B cell (primary cell): ENCODE data around the gene TPI1. TPM values are rescaled to one million over a fixed set of nuclear protein-coding genes. Genes with fewer than 3 reads are reported as not detected.

Source experiments
- ATAC-seq: fragments of 200-7000 bp; cut with Tn5 transposase; one replicate; pipeline ENCODE4 v1.10.0; 2021; ENCODE audit warnings: low read depth, mild to moderate bottlenecking, moderate number of reproducible peaks, moderate library complexity
- CTCF ChIA-PET: fragments of 350-600 bp; sonication (Branson Sonifier 250); formaldehyde crosslinking; loops from one replicate; lab custom pipeline; 2021; ENCODE audit warnings: antibody characterized with exemption, inconsistent platforms; lab: Charles Lee
- POLR2A ChIA-PET: fragments of 350-600 bp; sonication (Branson Sonifier 250); formaldehyde crosslinking; loops from one replicate; lab custom pipeline; 2021; ENCODE audit warnings: antibody characterized with exemption; lab: Charles Lee
- DNase-seq: peaks from one replicate; pipeline ENCODE4 v3.0.0; 2013
- H2AFZ ChIP-seq: 2 replicates; pipeline ENCODE4 v1.6.1; 2012; ENCODE audit warnings: mild to moderate bottlenecking, low read depth, low read length; ENCODE audit not compliant: insufficient read depth, poor library complexity, severe bottlenecking
- H3K27ac ChIP-seq, 2 donors: 1 replicate in 1 of 2; 2 replicates in 1 of 2; pipeline ENCODE4 v1.5.1; 2012 to 2013; ENCODE audit warnings: low read length in 2 of 2, mild to moderate bottlenecking in 2 of 2, moderate library complexity in 1 of 2
- H3K27me3 ChIP-seq, 4 experiments: fragments of 200-600 bp in 1 of 4; sonication (generic) in 1 of 4; replicated peaks in 1 of 4; 1 replicate in 2 of 4; 2 replicates in 2 of 4; pipeline versions ENCODE4 v1.6.1 to v1.7.0; 2013 to 2016; ENCODE audit warnings: low read length in 3 of 4, mild to moderate bottlenecking in 2 of 4, mixed read lengths in 1 of 4, moderate library complexity in 1 of 4; ENCODE audit not compliant: insufficient read depth in 4 of 4, control insufficient read depth in 3 of 4; ENCODE audit errors: control extremely low read depth in 1 of 4
- H3K36me3 ChIP-seq, 2 experiments: replicated peaks in 1 of 2; 1 replicate in 1 of 2; 2 replicates in 1 of 2; pipeline versions ENCODE4 v1.6.1 to v1.7.1; 2013; ENCODE audit warnings: low read length in 1 of 2; ENCODE audit not compliant: insufficient read depth in 2 of 2, control insufficient read depth in 1 of 2; ENCODE audit errors: control extremely low read depth in 1 of 2, extremely low read depth in 1 of 2
- H3K4me1 ChIP-seq, 2 donors: fragments of 200-600 bp in 1 of 2; sonication (generic) in 1 of 2; 1 replicate in 1 of 2; 2 replicates in 1 of 2; pipeline versions ENCODE4 v1.5.1 to v1.6.1; 2013 to 2017; ENCODE audit warnings: low read length in 2 of 2; ENCODE audit not compliant: control insufficient read depth in 2 of 2, insufficient read depth in 2 of 2
- H3K4me2 ChIP-seq: replicated peaks from 2 replicates; pipeline ENCODE3; 2012; ENCODE audit warnings: mild to moderate bottlenecking, low read depth, low read length; ENCODE audit not compliant: poor library complexity, severe bottlenecking
- H3K4me3 ChIP-seq, 5 experiments: fragments of 200-600 bp in 1 of 5; sonication (generic) in 1 of 5; 1 replicate in 3 of 5; 2 replicates in 2 of 5; pipeline versions ENCODE4 v1.5.1 to v1.7.0; 2011 to 2016; ENCODE audit warnings: low read length in 4 of 5, mild to moderate bottlenecking in 4 of 5, low read depth in 2 of 5, control low read depth in 1 of 5, moderate library complexity in 1 of 5; ENCODE audit not compliant: insufficient read depth in 1 of 5; ENCODE audit errors: control extremely low read depth in 1 of 5, extremely low read depth in 1 of 5
- H3K79me2 ChIP-seq: fragments of 200-600 bp; sonication (generic); one replicate; pipeline ENCODE4 v1.6.0; 2016; ENCODE audit warnings: low read length; ENCODE audit not compliant: control insufficient read depth, insufficient read depth
- H3K9ac ChIP-seq: fragments of 200-600 bp; sonication (generic); 2 replicates; pipeline ENCODE4 v1.6.1; 2017; ENCODE audit warnings: mild to moderate bottlenecking, low read length, moderate library complexity
- H3K9me3 ChIP-seq, 3 donors: one replicate each; pipeline versions ENCODE4 v1.6.1 to v1.7.1; 2013; ENCODE audit warnings: low read length in 2 of 3; ENCODE audit not compliant: control insufficient read depth in 2 of 3, insufficient read depth in 1 of 3; ENCODE audit errors: control extremely low read depth in 1 of 3
- H4K20me1 ChIP-seq: 2 replicates; pipeline ENCODE4 v1.6.0; 2012; ENCODE audit warnings: mild to moderate bottlenecking, low read length; ENCODE audit not compliant: insufficient read depth, control insufficient read depth, poor library complexity, severe bottlenecking
- H3K27ac Mint-ChIP-seq: one replicate; pipeline ENCODE4 v1.8.0; 2021; ENCODE audit warnings: mixed read lengths
- H3K27me3 Mint-ChIP-seq: one replicate; pipeline ENCODE4 v1.8.0; 2021; ENCODE audit warnings: mixed read lengths
- H3K4me1 Mint-ChIP-seq: one replicate; pipeline ENCODE4 v1.8.0; 2021; ENCODE audit warnings: mixed read lengths
- H3K4me3 Mint-ChIP-seq: one replicate; pipeline ENCODE4 v1.8.0; 2021; ENCODE audit warnings: mixed read lengths
- H3K9me3 Mint-ChIP-seq: one replicate; pipeline ENCODE4 v1.8.0; 2022; ENCODE audit warnings: mixed read lengths; ENCODE audit not compliant: insufficient read depth
- CTCF ChIP-seq: fragments of 200-600 bp; IDR thresholded peaks from one replicate; pipeline ENCODE4 v1.8.0; 2022; ENCODE audit warnings: antibody characterized with exemption, mild to moderate bottlenecking
- EZH2 ChIP-seq: IDR thresholded peaks from 2 replicates; pipeline ENCODE4 v1.6.1; 2012; ENCODE audit warnings: borderline replicate concordance, low read depth, mild to moderate bottlenecking, moderate library complexity, low read length; ENCODE audit not compliant: insufficient read depth, poor library complexity, severe bottlenecking
- WGBS: methylation state at CpG from one replicate; pipeline ENCODE4 v1.1.5; 2013; ENCODE audit warnings: missing lambda C conversion rate; ENCODE audit not compliant: insufficient coverage; 5-methylcytosine and 5-hydroxymethylcytosine counted together
- intact Hi-C: fragments of 100-400 bp; cut with micrococcal nuclease; formaldehyde crosslinking; loops from one replicate; pipeline ENCODE4 v1.10.0; 2022
- polyA minus RNA-seq: library from RNA; depleted of rRNA, polyadenylated mRNA; stranded (reverse); fragments of >200 nt; gene quantifications from 2 replicates; pipeline ENCODE4 v1.2.3, GENCODE V29; 2012
- polyA plus RNA-seq: library from polyadenylated mRNA; depleted of rRNA; stranded (reverse); fragments of >200 nt; gene quantifications from 2 replicates; pipeline ENCODE4 v1.2.3, GENCODE V29; 2012
- total RNA-seq, 2 donors: library from RNA; stranded (reverse); fragments of 120-200 nt in 1 of 2; gene quantifications; 1 replicate in 1 of 2; 2 replicates in 1 of 2; pipeline versions ENCODE4 v1.2.3 to v1.2.4, GENCODE V29; 2013 to 2022

The TPI1 gene
- total RNA-seq, result 178 and 181 TPM in 2 replicates
- total RNA-seq (2013), result 222 TPM
- 107 and 187 TPM in 2 replicates for polyA plus RNA-seq
- 242 and 326 TPM in 2 replicates for polyA minus RNA-seq

GRCh38 chr12:6867413-6868210, at the start of gene TPI1:
TPI1 (plus strand) TSS chr12:6867531; CDS start chr12:6867567, 36 bp downstream.
- H3K9me3 ChIP-seq, result no peaks in the 10 kb centered on the region
- ATAC-seq (peak; percentile 83), DNase-seq (peak; percentile 83)
- H4K20me1 ChIP-seq, result peaks cover 46% of the 10 kb centered on the region
- peaks cover 33 to 41% of the 10 kb centered on the region in 2 donors for H3K4me1 ChIP-seq
- peak within 1 kb of the TSS; percentile 89 for H3K9ac ChIP-seq
- Mint-ChIP-seq H3K4me3 (peak within 1 kb of the TSS; percentile 96), H3K27me3 (no peaks in the 10 kb centered on the region), H3K4me1 (peaks cover 50% of the 10 kb centered on the region), H3K27ac (peak within 1 kb of the TSS; percentile 97), H3K9me3 (no peaks in the 10 kb centered on the region)
- peak within 1 kb of the TSS; percentile 56 to 88 (median 68) for H3K4me3 ChIP-seq
- POLR2A ChIA-PET, result interaction anchor here (0.6 to 5.5 kb wide), 10 partner anchors 14 to 1163 kb away, joined by 3 to 49 read pairs (median 5); partner anchors contain the start of genes CDCA3, PTPN6, USP5 and ZNF384
- H3K27me3 ChIP-seq, result no peaks in the 10 kb centered on the region
- WGBS, result under 1% methylated on average over 86 of the region's 86 CpGs
- CTCF ChIA-PET, result interaction anchor here (0.6 to 11.8 kb wide), 15 partner anchors 15 to 306 kb away, joined by 3 to 136 read pairs (median 4); partner anchors contain the start of genes C12orf57, C1RL, CDCA3 and LPCAT3
- H3K36me3 ChIP-seq, result peaks cover 0 to 38% of the 10 kb centered on the region in 2 experiments
- peaks cover 17% of the 10 kb centered on the region for H3K79me2 ChIP-seq
- TF ChIP-seq EZH2 (no peak), CTCF (no peak)
- H3K4me2 ChIP-seq, result peak within 1 kb of the TSS; percentile 97
- H2AFZ ChIP-seq, result peak within 1 kb of the TSS; percentile 92
- intact Hi-C loops, result loop anchor here (1.0 to 2.0 kb wide), 5 partner anchors 15 to 114 kb away; partner anchors contain the start of genes C12orf57, EMG1, MLF2 and PHB2
- peak within 1 kb of the TSS; percentile 70 to 77 for H3K27ac ChIP-seq
